ENCODE results near the gene BDH2. TPM values are rescaled to one million over a fixed set of nuclear protein-coding genes. Genes with fewer than 3 reads are reported as not detected.

Gene BDH2
- total RNA-seq (2022) (14.3 and 17.6 TPM in 2 replicates), Bru-seq, nascent RNA (percentile 62 among the genes with signal in this experiment), BruChase-seq, experiment 1, labeled RNA remaining after a 6-hour chase (percentile 57 among the genes with signal in this experiment), BruChase-seq, experiment 2, labeled RNA remaining after a 2-hour chase (percentile 57 among the genes with signal in this experiment)
- long read RNA-seq, transcript BDH2-201 (10 exons, 1,126 nt): major isoform, 18 of 30 reads
- long read RNA-seq, transcript BDH2-204 (9 exons, 2,046 nt): minor isoform, 5 of 30 reads
- long read RNA-seq, partial matches to known transcripts: 1 of 30 reads
- long read RNA-seq, other reads (novel, unspliced or antisense): 5 of 30 reads

DNA sequence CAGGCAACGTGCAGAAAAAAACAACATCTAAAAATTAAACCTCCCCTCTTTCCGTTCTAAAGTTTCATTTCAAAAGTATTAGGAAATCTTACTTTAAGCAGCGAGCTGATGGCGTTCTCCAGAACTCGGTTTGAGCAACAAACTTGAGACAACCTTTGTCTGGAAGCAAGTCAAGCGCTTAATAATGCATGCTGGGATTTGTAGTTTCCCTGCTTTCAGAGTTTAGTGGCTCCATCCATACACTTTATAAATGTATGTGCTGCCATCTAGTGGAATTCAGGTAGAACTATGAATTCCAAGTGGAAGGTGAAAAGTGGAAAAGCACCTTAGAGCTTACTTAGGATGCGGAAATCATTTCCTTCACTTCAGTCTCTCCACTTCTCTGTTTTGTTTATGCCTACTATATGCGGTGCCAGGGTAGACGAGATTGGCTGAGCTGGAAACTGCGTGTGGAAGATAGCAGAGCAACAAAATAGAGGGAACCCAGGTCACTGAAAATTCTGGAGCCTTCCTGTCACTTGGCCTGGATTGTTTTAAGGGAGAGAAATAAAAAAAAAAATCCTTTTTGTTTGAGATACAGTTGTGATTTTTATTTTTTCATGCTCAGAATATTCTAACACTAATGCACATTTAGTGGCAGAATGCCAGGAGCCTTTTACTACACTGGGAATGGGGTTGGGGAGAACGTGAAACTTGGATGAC is at the start of gene BDH2:
BDH2 (minus strand) TSS at position 144 of the 702 bp plus-strand sequence. CDS start 3,580 bp downstream, outside the sequence.
- intact Hi-C loops (cut with micrococcal nuclease): loop anchor here (2.0 to 5.0 kb wide), 2 partner anchors 479 to 753 kb away; partner anchors contain the start of gene SLC39A8
- peaks cover 10% of the 10 kb centered on the region for H3K36me3 Mint-ChIP-seq (ENCODE audit: insufficient read depth, unreplicated experiment)
- H3K4me3 Mint-ChIP-seq (ENCODE audit: unreplicated experiment): peak within 1 kb of the TSS; percentile 88
- no peaks in the 10 kb centered on the region for H3K27me3 Mint-ChIP-seq (ENCODE audit: insufficient read depth, unreplicated experiment)
- no peaks in the 10 kb centered on the region for H3K9me3 Mint-ChIP-seq (ENCODE audit: unreplicated experiment)
- H3K4me1 Mint-ChIP-seq (ENCODE audit: insufficient read depth, unreplicated experiment): peaks cover 16% of the 10 kb centered on the region
- TF ChIP-seq CTCF (IDR thresholded peaks at IDR 0.05; ENCODE audit: unreplicated experiment): peak; percentile 59
- no TSS peak for BruUV-seq (replicated peaks)
- DNase-seq (ENCODE audit: unreplicated experiment): peak; percentile 96
- ChIA-PET POLR2A (interaction anchor here (0.7 to 3.6 kb wide), 14 partner anchors 9 to 671 kb away, joined by 3 to 20 read pairs (median 5); partner anchors contain the start of genes CISD2, MANBA, SLC9B1 and SLC9B2), CTCF (interaction anchor here (0.5 to 4.7 kb wide), 36 partner anchors 8 to 1818 kb away, joined by 3 to 57 read pairs (median 4); partner anchors contain the start of gene SLC9B2)
- H3K27ac Mint-ChIP-seq (ENCODE audit: low read depth, unreplicated experiment): peak within 1 kb of the TSS; percentile 90

DNA sequence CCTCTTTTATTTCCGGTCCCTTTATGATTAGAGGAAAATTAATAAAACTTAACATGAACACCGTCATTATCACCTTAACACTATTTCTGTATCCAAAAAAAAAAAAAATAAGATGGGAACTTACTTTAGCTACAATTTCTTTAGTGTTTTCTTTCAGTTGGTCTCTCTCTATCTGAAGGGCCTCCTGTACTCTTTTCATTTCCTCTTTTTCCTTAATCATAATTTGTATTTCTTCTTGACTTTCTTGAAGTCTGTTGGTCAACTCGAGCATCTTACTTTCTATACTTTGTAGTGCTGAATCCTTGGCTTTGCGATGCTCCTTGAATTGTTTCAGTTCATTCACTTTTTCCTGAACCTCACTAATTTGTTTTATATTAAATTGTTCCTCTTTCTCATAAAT is 45.3 kb upstream of the BDH2 start:
- intact Hi-C loops (cut with micrococcal nuclease): no loop called here
- H3K27me3 Mint-ChIP-seq (ENCODE audit: insufficient read depth, unreplicated experiment): no peaks in the 10 kb centered on the region
- no peak for DNase-seq (ENCODE audit: unreplicated experiment)
- TSS peak; percentile 84 for BruUV-seq (replicated peaks)
- POLR2A ChIA-PET: no interaction called here
- H3K4me1 Mint-ChIP-seq (ENCODE audit: insufficient read depth, unreplicated experiment): no peaks in the 10 kb centered on the region
- CTCF ChIA-PET: no interaction called here
- H3K36me3 Mint-ChIP-seq (ENCODE audit: insufficient read depth, unreplicated experiment): peaks cover 39% of the 10 kb centered on the region
- H3K4me3 Mint-ChIP-seq (ENCODE audit: unreplicated experiment): no peak overlapping the region
- peak overlapping the region; percentile 29 for H3K27ac Mint-ChIP-seq (ENCODE audit: low read depth, unreplicated experiment)
- H3K9me3 Mint-ChIP-seq (ENCODE audit: unreplicated experiment): no peaks in the 10 kb centered on the region
- TF ChIP-seq CTCF (IDR thresholded peaks at IDR 0.05; ENCODE audit: unreplicated experiment): no peak

- Mint-ChIP-seq H3K27ac (ENCODE audit: low read depth, unreplicated experiment) (peak overlapping the region; percentile 35), H3K36me3 (ENCODE audit: insufficient read depth, unreplicated experiment) (peaks cover 27% of the 10 kb centered on the region), H3K9me3 (ENCODE audit: unreplicated experiment) (no peaks in the 10 kb centered on the region), H3K4me3 (ENCODE audit: unreplicated experiment) (no peak overlapping the region), H3K27me3 (ENCODE audit: insufficient read depth, unreplicated experiment) (no peaks in the 10 kb centered on the region), H3K4me1 (ENCODE audit: insufficient read depth, unreplicated experiment) (peaks cover 12% of the 10 kb centered on the region)
- no peak for DNase-seq (ENCODE audit: unreplicated experiment)
- TF ChIP-seq CTCF (IDR thresholded peaks at IDR 0.05; ENCODE audit: unreplicated experiment): no peak
- intact Hi-C loops (cut with micrococcal nuclease): no loop called here
- ChIA-PET POLR2A (interaction anchor here (1.3 kb wide), 1 partner anchor 9 kb away, joined by 7 read pairs; no protein-coding TSS in a partner anchor), CTCF (no interaction called here)
- no TSS peak for BruUV-seq (replicated peaks)
Observed at GRCh38 chr4:103137446-103137827, 37.8 kb upstream of the BDH2 start.
